Testis (tissue), 3 donors: Measurements from ENCODE around the gene COLQ. TPM values are rescaled to one million over a fixed set of nuclear protein-coding genes. Genes with fewer than 3 reads are reported as not detected.

Experiments used
- microRNA-seq, 2 donors: library from miRNA; unstranded; fragments of <30 nt; microRNA quantifications; one replicate each; pipeline ENCODE4, GENCODE V29; 2016; ENCODE audit warnings: borderline number of aligned reads in 2 of 2, borderline replicate concordance in 1 of 2
- polyA plus RNA-seq: library from polyadenylated mRNA; stranded (reverse); fragments of 350-450 nt; fragmentation: Illumina TruSeq; extraction: RNeasy Lipid Tissue Mini Kit (QIAGEN cat#74804); gene quantifications from one replicate; pipeline ENCODE4 v1.2.3, GENCODE V29; 2014; ENCODE audit warnings: low read depth, low replicate concordance; ENCODE audit not compliant: insufficient read depth
- small RNA-seq, 2 donors: library from RNA; depleted of rRNA; stranded (forward); fragments of <200 nt; gene quantifications; one replicate each; pipeline ENCODE3, GENCODE V24; 2016
- total RNA-seq, 2 donors: library from RNA; depleted of rRNA; stranded (reverse); fragments of >200 nt; gene quantifications; one replicate each; pipeline ENCODE4 v1.2.3, GENCODE V29; 2016

COLQ gene
- total and polyA plus RNA-seq, 3 donors from 2014 or later, result 5.4 to 7.6 (median 6.7) TPM

Small RNAs within 50 kb of the gene (microRNA-seq; reads per million reads assigned to microRNA genes)
- 0 reads per million in 2 donors for gene MIR4270

Small RNAs within 50 kb of the gene (small RNA-seq; reads per million reads assigned to genes)
- gene MIR4270 (0 reads per million in 2 donors), gene RN7SL110P (0 to 0.09 reads per million in 2 donors), gene RNU6-1024P (0 reads per million in 2 donors)

Other genes starting within 250 kb of the COLQ start
- gene SH3BP5, start 189.1 kb downstream of the COLQ start, total RNA-seq, result 100 to 1,000 TPM; 102 to 126 TPM
- 86.7 TPM for gene SH3BP5, start 189.1 kb downstream of the COLQ start, polyA plus RNA-seq
- 10 to 100 TPM; 45.1 to 49.4 TPM for gene METTL6, start 94.2 kb downstream of the COLQ start, total RNA-seq
- 42.9 TPM for gene METTL6, start 94.2 kb downstream of the COLQ start, polyA plus RNA-seq
- 10 to 100 TPM; 25.5 to 33.4 TPM for gene EAF1, start 94.1 kb downstream of the COLQ start, total RNA-seq
- 28.5 TPM for gene EAF1, start 94.1 kb downstream of the COLQ start, polyA plus RNA-seq
- 10 to 100 TPM; 35.7 to 44.3 TPM for gene HACL1, start 79.9 kb upstream of the COLQ start, total RNA-seq
- 42.2 TPM for gene HACL1, start 79.9 kb upstream of the COLQ start, polyA plus RNA-seq
- gene BTD, start 80.0 kb upstream of the COLQ start, total RNA-seq, result 10 to 100 TPM; 31.3 to 44.7 TPM
- gene BTD, start 80.0 kb upstream of the COLQ start, polyA plus RNA-seq, result 54.7 TPM